Stimulated activated naive B cell treated with anti-CD40 and anti-IgM and Interleukin-4, amounts not matched to agents 10 μg/mL and 1 μg/mL and 100 μg/mL, for 72 hours (primary cell): Measurements from ENCODE around the gene PHLDA2.

Source experiments
- ATAC-seq, 2 donors: fragments of 150-1000 bp; cut with Tn5 transposase; replicated peaks; 2 replicates each; pipeline ENCODE4 v1.10.0; 2021; ENCODE audit warnings: moderate library complexity in 1 of 2
- DNase-seq: peaks from one replicate; pipeline ENCODE4 v3.0.0; 2021
- H3K27ac Mint-ChIP-seq: one replicate; pipeline ENCODE4 v1.8.0; 2022; ENCODE audit warnings: mild to moderate bottlenecking, mixed read lengths
- H3K27me3 Mint-ChIP-seq, 2 donors: one replicate each; pipeline ENCODE4 v1.8.0; 2022; ENCODE audit warnings: mixed read lengths in 2 of 2
- H3K36me3 Mint-ChIP-seq, 2 donors: one replicate each; pipeline ENCODE4 v1.8.0; 2022; ENCODE audit warnings: mixed read lengths in 2 of 2, mild to moderate bottlenecking in 1 of 2
- H3K4me1 Mint-ChIP-seq, 2 donors: one replicate each; pipeline ENCODE4 v1.8.0; 2022; ENCODE audit warnings: mixed read lengths in 2 of 2, mild to moderate bottlenecking in 1 of 2
- H3K4me3 Mint-ChIP-seq, 2 donors: one replicate each; pipeline ENCODE4 v1.8.0; 2022; ENCODE audit warnings: mild to moderate bottlenecking in 2 of 2, mixed read lengths in 2 of 2, moderate library complexity in 1 of 2
- H3K9me3 Mint-ChIP-seq, 2 donors: one replicate each; pipeline ENCODE4 v1.8.0; 2022; ENCODE audit warnings: mixed read lengths in 2 of 2, mild to moderate bottlenecking in 1 of 2

The PHLDA2 gene

GRCh38 chr11:2929531-2929949 is 320 bp upstream of the PHLDA2 start:
- DNase-seq, result peak; percentile 40
- Mint-ChIP-seq H3K4me3 (peak overlapping the region; percentile 84 to 86), H3K27me3 (peaks cover 39 to 61% of the 10 kb centered on the region in 2 donors), H3K36me3 (no peaks in the 10 kb centered on the region), H3K9me3 (no peaks in the 10 kb centered on the region), H3K27ac (peak overlapping the region; percentile 91), H3K4me1 (peaks cover 17 to 46% of the 10 kb centered on the region in 2 donors)
- peak; percentile 19 to 38 for ATAC-seq

DNA sequence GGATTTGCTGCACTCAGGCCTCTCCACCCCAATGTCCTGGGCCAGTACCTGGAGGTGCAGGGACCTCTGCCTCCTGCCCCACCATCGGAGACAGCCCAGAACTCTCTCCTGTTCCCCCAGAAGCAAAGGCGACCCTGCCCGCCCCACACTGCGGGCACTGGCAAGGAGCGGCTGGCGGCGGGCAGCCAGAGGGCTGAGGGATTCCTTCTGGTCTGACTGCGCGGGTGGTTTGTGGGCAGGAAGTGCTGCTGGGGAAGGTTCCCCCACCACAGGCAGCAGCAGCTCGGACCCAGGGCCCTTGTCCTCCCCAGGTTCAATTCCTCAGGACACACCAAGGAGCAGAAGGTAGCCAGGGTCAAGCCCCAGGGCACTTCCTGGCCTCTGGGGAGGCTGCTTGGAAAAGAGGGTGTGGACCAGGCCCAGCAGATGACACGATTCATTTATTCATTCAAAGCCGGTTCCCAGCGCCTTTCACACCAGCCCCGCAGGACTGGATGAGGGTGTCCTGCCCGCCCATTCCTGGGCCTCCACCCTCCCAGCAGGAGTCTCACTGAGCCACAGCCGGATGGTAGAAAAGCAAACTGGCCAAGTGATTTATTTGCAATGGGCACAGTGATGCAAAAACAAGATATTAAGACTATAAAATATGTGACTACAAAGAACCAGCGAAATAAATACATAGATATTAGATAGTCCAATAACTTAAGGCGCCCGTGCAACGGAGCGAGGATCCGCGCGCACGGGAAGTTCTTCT is 1.2 kb downstream of the PHLDA2 start:
- Mint-ChIP-seq H3K27me3 (peaks cover 39 to 68% of the 10 kb centered on the region in 2 donors), H3K4me1 (peaks cover 17 to 37% of the 10 kb centered on the region in 2 donors), H3K27ac (peak overlapping the region; percentile 42), H3K9me3 (no peaks in the 10 kb centered on the region), H3K4me3 (peak overlapping the region; percentile 50 to 78), H3K36me3 (no peaks in the 10 kb centered on the region)
- no peak for DNase-seq
- no peak for ATAC-seq

GRCh38 chr11:2927121-2927800 is 2.0 kb downstream of the PHLDA2 start:
- H3K27ac Mint-ChIP-seq, result no peak overlapping the region

DNA sequence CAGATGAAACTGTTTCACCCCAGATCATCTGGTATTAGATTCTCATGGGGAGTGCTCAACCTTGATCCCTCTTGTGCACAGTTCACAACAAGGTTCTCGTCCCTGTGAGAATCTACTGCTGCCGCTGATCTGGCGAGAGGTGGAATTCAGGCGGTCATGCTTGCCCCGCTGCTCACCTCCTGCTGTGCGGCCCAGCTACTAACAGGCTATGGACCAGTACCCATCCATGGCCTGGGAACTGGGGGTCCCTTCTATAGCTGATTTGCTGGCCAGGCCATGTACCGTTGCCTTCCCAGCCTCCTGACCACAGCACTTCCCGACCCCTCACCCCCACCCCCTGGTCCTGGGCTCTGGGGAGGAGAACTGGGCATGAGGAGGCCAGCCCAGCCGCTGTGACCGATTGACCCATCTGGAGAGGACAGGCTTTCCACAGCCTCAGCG is 2.6 kb downstream of the PHLDA2 start:
- Mint-ChIP-seq H3K4me3 (no peak overlapping the region), H3K36me3 (no peaks in the 10 kb centered on the region), H3K27me3 (peaks cover 38 to 60% of the 10 kb centered on the region in 2 donors), H3K27ac (no peak overlapping the region), H3K4me1 (peaks cover 17 to 31% of the 10 kb centered on the region in 2 donors), H3K9me3 (no peaks in the 10 kb centered on the region)
- DNase-seq (no peak), ATAC-seq (no peak)

More at GRCh38 chr11:2927121-2927800, 2.0 kb downstream of the PHLDA2 start:
- ATAC-seq (no peak), DNase-seq (no peak)
- peaks cover 39 to 64% of the 10 kb centered on the region in 2 donors for H3K27me3 Mint-ChIP-seq
- no peaks in the 10 kb centered on the region for H3K9me3 Mint-ChIP-seq
- peak overlapping the region in 1 of 2 donors; percentile 39 for H3K4me3 Mint-ChIP-seq
- H3K36me3 Mint-ChIP-seq, result no peaks in the 10 kb centered on the region
- peaks cover 17 to 31% of the 10 kb centered on the region in 2 donors for H3K4me1 Mint-ChIP-seq

GRCh38 chr11:2924821-2925675 is 4.2 kb downstream of the PHLDA2 start:
- ATAC-seq (no peak), DNase-seq (no peak)
- H3K27ac Mint-ChIP-seq, result no peak overlapping the region
- no peaks in the 10 kb centered on the region for H3K36me3 Mint-ChIP-seq
- no peaks in the 10 kb centered on the region for H3K9me3 Mint-ChIP-seq
- no peak overlapping the region for H3K4me3 Mint-ChIP-seq
- peaks cover 16 to 22% of the 10 kb centered on the region in 2 donors for H3K4me1 Mint-ChIP-seq
- H3K27me3 Mint-ChIP-seq, result peaks cover 29 to 46% of the 10 kb centered on the region in 2 donors

DNA sequence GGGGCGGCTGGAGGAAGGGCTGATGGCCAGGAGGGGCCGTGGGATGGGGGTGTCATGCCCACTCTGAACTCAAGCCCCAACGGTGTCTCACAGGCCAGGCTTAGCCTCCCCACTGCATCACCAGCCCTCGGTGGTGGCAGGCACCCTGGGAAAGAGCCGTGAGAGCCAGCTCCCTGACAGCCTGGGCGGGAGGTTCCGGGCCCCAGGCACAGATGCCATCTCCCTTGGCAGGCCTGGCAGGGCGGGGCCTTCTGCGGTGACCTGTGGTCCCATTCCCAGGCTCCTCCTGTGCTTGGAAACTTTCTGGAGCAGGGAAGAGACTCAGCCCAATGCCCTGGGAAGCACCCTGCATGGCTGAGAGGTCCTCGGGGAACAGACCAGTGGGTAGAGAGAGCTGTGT is 4.8 kb downstream of the PHLDA2 start:
- DNase-seq (no peak), ATAC-seq (no peak)
- peaks cover 14 to 18% of the 10 kb centered on the region in 2 donors for H3K4me1 Mint-ChIP-seq

GRCh38 chr11:2923446-2924375 is 5.5 kb downstream of the PHLDA2 start:
- Mint-ChIP-seq H3K36me3 (no peaks in the 10 kb centered on the region), H3K4me1 (peaks cover 11 to 13% of the 10 kb centered on the region in 2 donors), H3K27me3 (peaks cover 22 to 36% of the 10 kb centered on the region in 2 donors), H3K9me3 (no peaks in the 10 kb centered on the region), H3K27ac (no peak overlapping the region), H3K4me3 (no peak overlapping the region)
- ATAC-seq (no peak), DNase-seq (no peak)

More for the DNA sequence above, 4.8 kb downstream of the PHLDA2 start:
- no peaks in the 10 kb centered on the region for H3K9me3 Mint-ChIP-seq
- no peak overlapping the region for H3K27ac Mint-ChIP-seq
- no peaks in the 10 kb centered on the region for H3K36me3 Mint-ChIP-seq
- H3K27me3 Mint-ChIP-seq, result peaks cover 26 to 42% of the 10 kb centered on the region in 2 donors
- no peak overlapping the region for H3K4me3 Mint-ChIP-seq

- no peak overlapping the region for H3K27ac Mint-ChIP-seq
- no peak for DNase-seq
- ATAC-seq, result no peak
- H3K9me3 Mint-ChIP-seq, result no peaks in the 10 kb centered on the region
- peaks cover 15 to 27% of the 10 kb centered on the region in 2 donors for H3K27me3 Mint-ChIP-seq
- peaks cover 2 to 5% of the 10 kb centered on the region in 2 donors for H3K4me1 Mint-ChIP-seq
- no peak overlapping the region for H3K4me3 Mint-ChIP-seq
- H3K36me3 Mint-ChIP-seq, result no peaks in the 10 kb centered on the region
Measured at GRCh38 chr11:2922655-2923054, 6.6 kb downstream of the PHLDA2 start.

- H3K27me3 Mint-ChIP-seq, result peaks cover 8 to 21% of the 10 kb centered on the region in 2 donors
Measured at GRCh38 chr11:2921742-2922493, 7.3 kb downstream of the PHLDA2 start.

GRCh38 chr11:2921261-2921660 is 8.0 kb downstream of the PHLDA2 start:
- Mint-ChIP-seq H3K27ac (no peak overlapping the region), H3K27me3 (peaks cover 1 to 14% of the 10 kb centered on the region in 2 donors), H3K9me3 (no peaks in the 10 kb centered on the region), H3K36me3 (no peaks in the 10 kb centered on the region), H3K4me1 (peaks cover 0 to 2% of the 10 kb centered on the region in 2 donors), H3K4me3 (no peak overlapping the region)
- no peak for DNase-seq
- no peak for ATAC-seq

More at GRCh38 chr11:2921742-2922493, 7.3 kb downstream of the PHLDA2 start:
- Mint-ChIP-seq H3K9me3 (no peaks in the 10 kb centered on the region), H3K4me3 (no peak overlapping the region), H3K27ac (peak overlapping the region; percentile 65), H3K4me1 (peaks cover 0 to 2% of the 10 kb centered on the region in 2 donors), H3K36me3 (no peaks in the 10 kb centered on the region)
- DNase-seq (no peak), ATAC-seq (no peak)

DNA sequence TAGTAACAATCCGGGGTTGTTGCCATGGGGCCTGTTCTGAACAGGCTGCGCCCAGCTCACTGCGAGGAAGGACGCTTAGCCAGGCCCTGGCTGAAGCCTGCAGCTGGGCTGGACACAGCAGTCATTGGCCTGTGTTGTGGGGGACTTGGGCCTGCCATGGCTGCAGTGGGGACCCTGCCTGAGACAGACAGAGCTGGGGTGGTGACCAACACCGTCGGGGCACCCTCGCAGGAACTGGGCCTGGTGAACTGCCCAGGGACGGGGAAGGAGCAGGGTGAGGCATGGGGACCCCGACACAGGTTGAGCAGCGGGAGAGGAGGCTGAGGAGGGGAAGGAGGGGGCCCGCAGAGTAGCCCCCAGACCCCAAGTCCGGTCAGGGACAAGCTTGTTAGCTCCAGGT is 8.9 kb downstream of the PHLDA2 start:
- Mint-ChIP-seq H3K36me3 (no peaks in the 10 kb centered on the region), H3K4me1 (peaks cover 0 to 2% of the 10 kb centered on the region in 2 donors), H3K4me3 (no peak overlapping the region), H3K27ac (no peak overlapping the region), H3K9me3 (no peaks in the 10 kb centered on the region), H3K27me3 (peaks cover 0 to 11% of the 10 kb centered on the region in 2 donors)
- DNase-seq (no peak), ATAC-seq (no peak)

DNA sequence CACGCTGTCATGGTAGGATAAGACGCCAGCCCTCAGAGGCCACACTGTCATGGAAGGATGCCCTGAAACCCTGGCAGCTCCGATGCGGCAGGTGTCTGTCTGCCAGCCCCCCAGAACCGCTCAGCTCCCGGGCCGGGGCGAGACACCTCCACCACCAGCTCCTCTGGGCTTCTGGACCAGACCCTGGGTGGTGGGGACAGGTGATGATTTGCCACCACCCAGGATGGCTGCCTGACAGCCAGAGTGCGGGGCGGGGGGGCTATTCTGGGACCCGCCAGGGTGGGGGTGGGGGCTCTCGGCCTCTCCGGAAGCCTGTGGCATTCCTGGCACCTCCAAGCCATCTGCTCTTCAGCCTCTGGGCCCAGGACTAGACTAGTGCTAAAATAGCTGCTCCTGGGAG is 9.4 kb downstream of the PHLDA2 start:
- H3K4me3 Mint-ChIP-seq, result no peak overlapping the region
- no peaks in the 10 kb centered on the region for H3K36me3 Mint-ChIP-seq
- H3K9me3 Mint-ChIP-seq, result no peaks in the 10 kb centered on the region
- peaks cover 0 to 11% of the 10 kb centered on the region in 2 donors for H3K27me3 Mint-ChIP-seq
- H3K4me1 Mint-ChIP-seq, result peaks cover under 1 to 2% of the 10 kb centered on the region in 2 donors
- no peak overlapping the region for H3K27ac Mint-ChIP-seq
- ATAC-seq (no peak), DNase-seq (no peak)

GRCh38 chr11:2919188-2919587 is 10.0 kb downstream of the PHLDA2 start:
- ATAC-seq, result no peak
- peaks cover 0 to 11% of the 10 kb centered on the region in 2 donors for H3K27me3 Mint-ChIP-seq

More at GRCh38 chr11:2919188-2919587, 10.0 kb downstream of the PHLDA2 start:
- DNase-seq, result no peak
- Mint-ChIP-seq H3K9me3 (no peaks in the 10 kb centered on the region), H3K4me3 (no peak overlapping the region), H3K27ac (no peak overlapping the region), H3K36me3 (no peaks in the 10 kb centered on the region), H3K4me1 (peaks cover 5 to 7% of the 10 kb centered on the region in 2 donors)
